Keratinocyte (primary cell): ENCODE measurements around the gene RASAL3. TPM values are rescaled to one million over a fixed set of nuclear protein-coding genes. Genes with fewer than 3 reads are reported as not detected.

Experiments
- DNase-seq: peaks from one replicate; pipeline ENCODE4 v3.0.0-alpha.2; 2011; ENCODE audit warnings: low read depth, missing footprints, low spot score
- FAIRE-seq: peaks from 2 replicates; lab custom pipeline; 2011; peaks lifted over from hg19 to GRCh38; lab: Jason Lieb, UNC
- H2AFZ ChIP-seq: 2 replicates; pipeline ENCODE4 v1.6.0; 2012; ENCODE audit warnings: low read length, control low read depth, inconsistent platforms; ENCODE audit not compliant: control insufficient read depth
- H3K27ac ChIP-seq: 2 replicates; pipeline ENCODE4 v1.5.1; 2011; ENCODE audit warnings: low read length; ENCODE audit not compliant: control insufficient read depth, insufficient read depth
- H3K27me3 ChIP-seq: 3 replicates; pipeline ENCODE4 v1.6.0; 2011; ENCODE audit warnings: low read length; ENCODE audit not compliant: control insufficient read depth, insufficient read depth; ENCODE audit errors: extremely low read depth
- H3K36me3 ChIP-seq, 2 experiments: 2 replicates in 1 of 2; 3 replicates in 1 of 2; pipeline ENCODE4 v1.5.1; 2011; ENCODE audit warnings: low read length in 2 of 2, mild to moderate bottlenecking in 1 of 2; ENCODE audit not compliant: control insufficient read depth in 2 of 2, insufficient read depth in 2 of 2; ENCODE audit errors: extremely low read depth in 1 of 2
- H3K4me1 ChIP-seq: 3 replicates; pipeline ENCODE4 v1.5.1; 2011; ENCODE audit warnings: low read length; ENCODE audit not compliant: control insufficient read depth, insufficient read depth; ENCODE audit errors: extremely low read depth
- H3K4me2 ChIP-seq: 3 replicates; pipeline ENCODE4 v1.6.0; 2011; ENCODE audit warnings: low read depth, low read length; ENCODE audit not compliant: control insufficient read depth, insufficient read depth; ENCODE audit errors: extremely low read depth
- H3K4me3 ChIP-seq, 3 experiments: fragments of 200-600 bp in 1 of 3; sonication (generic) in 1 of 3; 2 replicates in 2 of 3; 3 replicates in 1 of 3; pipeline ENCODE4 v1.5.1; 2011 to 2016; ENCODE audit warnings: low read length in 3 of 3, mild to moderate bottlenecking in 3 of 3, control low read depth in 2 of 3, inconsistent platforms in 1 of 3, low read depth in 1 of 3, mixed read lengths in 1 of 3, mixed run types in 1 of 3, moderate library complexity in 1 of 3; ENCODE audit not compliant: control insufficient read depth in 2 of 3, insufficient read depth in 2 of 3; ENCODE audit errors: extremely low read depth in 1 of 3
- H3K79me2 ChIP-seq: 2 replicates; pipeline ENCODE4 v1.6.0; 2012; ENCODE audit warnings: low read length; ENCODE audit not compliant: control insufficient read depth, insufficient read depth
- H3K9ac ChIP-seq: 3 replicates; pipeline ENCODE4 v1.6.0; 2011; ENCODE audit warnings: low read length; ENCODE audit not compliant: control insufficient read depth, insufficient read depth; ENCODE audit errors: extremely low read depth
- H3K9me1 ChIP-seq: 3 replicates; pipeline ENCODE4 v1.6.0; 2011; ENCODE audit warnings: low read length; ENCODE audit not compliant: control insufficient read depth, insufficient read depth; ENCODE audit errors: extremely low read depth
- H3K9me3 ChIP-seq: 2 replicates; pipeline ENCODE4 v1.5.1; 2012; ENCODE audit warnings: low read depth, low read length; ENCODE audit not compliant: control insufficient read depth
- H4K20me1 ChIP-seq: 3 replicates; pipeline ENCODE4 v1.6.0; 2011; ENCODE audit warnings: low read length; ENCODE audit not compliant: control insufficient read depth, insufficient read depth; ENCODE audit errors: extremely low read depth
- EZH2 ChIP-seq: IDR thresholded peaks from one replicate; pipeline ENCODE4 v1.6.1; 2012; ENCODE audit warnings: inconsistent platforms, mild to moderate bottlenecking, low read length, moderate library complexity
- dilution Hi-C: fragments of 300-500 bp; cut with MboI; formaldehyde crosslinking; loops from one replicate; pipeline ENCODE4 v1.7.0; 2020; ENCODE audit warnings: low sequenced_read_pairs; ENCODE audit not compliant: extremely low pct_ligation_motif_present
- polyA plus RNA-seq, 5 experiments: library from polyadenylated mRNA; depleted of rRNA in 3 of 5; stranded (reverse) in 3 of 5; stranded (forward) in 1 of 5; unstranded in 1 of 5; fragments of >200 nt; gene quantifications; 1 replicate in 1 of 5; 2 replicates in 3 of 5; 3 replicates in 1 of 5; pipeline versions ENCODE4 v1.2.1 to v1.2.3, GENCODE V29; 2011 to 2012; ENCODE audit warnings: missing spikeins in 2 of 5, low read depth in 1 of 5, low replicate concordance in 1 of 5
- TF ChIP-seq, protein P1 (sequence below), 3 experiments: IDR thresholded peaks in 1 of 3; conservative IDR thresholded peaks in 1 of 3; optimal IDR thresholded peaks in 1 of 3; 2 replicates in 2 of 3; 3 replicates in 1 of 3; pipeline versions ENCODE3 to v1.5.1; 2011; ENCODE audit warnings: low read length in 3 of 3, mild to moderate bottlenecking in 3 of 3, moderate library complexity in 2 of 3, control low read depth in 1 of 3, inconsistent platforms in 1 of 3; ENCODE audit not compliant: insufficient read depth in 2 of 3; ENCODE audit errors: extremely low read depth in 1 of 3

RASAL3 gene
- polyA plus RNA-seq, 1 donor (not counting 4 experiments of a cell fraction or from before 2014, with no cell fraction given): not detected

DNA sequence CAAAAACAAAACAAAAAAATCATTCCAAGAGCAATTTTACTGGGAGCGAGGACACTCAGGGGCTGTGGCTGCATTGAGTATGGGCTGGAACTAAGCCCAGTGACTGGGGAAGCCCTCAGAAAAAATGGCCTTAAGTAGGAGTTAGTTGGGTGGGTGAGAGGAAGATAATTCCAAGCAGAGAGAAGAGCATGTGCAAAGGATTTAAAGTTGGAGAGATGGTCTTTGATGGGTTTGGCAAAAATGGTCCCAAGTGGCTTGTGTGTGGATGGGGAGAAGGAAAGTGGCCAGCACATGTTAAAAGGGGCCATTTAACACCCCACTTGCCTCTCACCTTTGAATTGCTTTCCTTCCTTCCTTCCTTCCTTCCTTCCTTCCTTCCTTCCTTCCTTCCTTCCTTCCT, 37.3 kb upstream of the RASAL3 start:
- Histone ChIP-seq H3K27ac (no peak overlapping the region), H2AFZ (no peak overlapping the region), H3K79me2 (no peaks in the 10 kb centered on the region), H3K27me3 (peaks cover 3% of the 10 kb centered on the region), H3K9me3 (no peaks in the 10 kb centered on the region), H3K4me3 (no peak overlapping the region), H3K9ac (no peak overlapping the region), H3K36me3 (no peaks in the 10 kb centered on the region), H4K20me1 (no peaks in the 10 kb centered on the region), H3K4me2 (no peak overlapping the region), H3K9me1 (no peaks in the 10 kb centered on the region), H3K4me1 (no peaks in the 10 kb centered on the region)
- no peak for TF ChIP-seq EZH2
- TF ChIP-seq, protein P1, sequence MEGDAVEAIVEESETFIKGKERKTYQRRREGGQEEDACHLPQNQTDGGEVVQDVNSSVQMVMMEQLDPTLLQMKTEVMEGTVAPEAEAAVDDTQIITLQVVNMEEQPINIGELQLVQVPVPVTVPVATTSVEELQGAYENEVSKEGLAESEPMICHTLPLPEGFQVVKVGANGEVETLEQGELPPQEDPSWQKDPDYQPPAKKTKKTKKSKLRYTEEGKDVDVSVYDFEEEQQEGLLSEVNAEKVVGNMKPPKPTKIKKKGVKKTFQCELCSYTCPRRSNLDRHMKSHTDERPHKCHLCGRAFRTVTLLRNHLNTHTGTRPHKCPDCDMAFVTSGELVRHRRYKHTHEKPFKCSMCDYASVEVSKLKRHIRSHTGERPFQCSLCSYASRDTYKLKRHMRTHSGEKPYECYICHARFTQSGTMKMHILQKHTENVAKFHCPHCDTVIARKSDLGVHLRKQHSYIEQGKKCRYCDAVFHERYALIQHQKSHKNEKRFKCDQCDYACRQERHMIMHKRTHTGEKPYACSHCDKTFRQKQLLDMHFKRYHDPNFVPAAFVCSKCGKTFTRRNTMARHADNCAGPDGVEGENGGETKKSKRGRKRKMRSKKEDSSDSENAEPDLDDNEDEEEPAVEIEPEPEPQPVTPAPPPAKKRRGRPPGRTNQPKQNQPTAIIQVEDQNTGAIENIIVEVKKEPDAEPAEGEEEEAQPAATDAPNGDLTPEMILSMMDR (optimal IDR thresholded peaks at IDR 0.05 in 1 of 3, IDR thresholded peaks at IDR 0.05 in 1 of 3, conservative IDR thresholded peaks at IDR 0.05 in 1 of 3; ENCODE audit: extremely low read depth in 1 of 3, insufficient read depth in 2 of 3, low read length in 3 of 3): no peak
- DNase-seq (no peak), FAIRE-seq (no peak)
- dilution Hi-C loops: no loop called here

DNA sequence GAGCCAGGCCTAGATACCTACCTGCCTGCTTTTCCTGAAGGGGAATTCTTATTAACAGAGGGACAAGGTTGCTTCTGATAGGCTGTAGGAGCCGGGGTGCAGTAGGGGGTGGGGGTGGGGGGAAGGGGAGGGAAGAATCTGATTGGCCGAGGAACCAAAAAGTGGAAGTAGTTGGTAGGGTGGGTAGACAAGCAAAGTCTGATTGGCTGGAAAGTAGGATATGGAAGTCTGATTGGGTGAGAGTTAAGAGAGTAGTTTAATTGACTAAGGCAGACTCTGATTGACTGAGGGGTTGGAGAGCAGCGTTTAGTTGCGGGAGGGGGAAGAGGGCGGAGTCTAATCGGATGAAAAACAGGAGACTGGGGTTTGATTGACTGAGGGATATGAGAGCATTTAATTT, 34.6 kb upstream of the RASAL3 start:
- FAIRE-seq (no peak), DNase-seq (no peak)
- no peaks in the 10 kb centered on the region for H3K9me1 ChIP-seq
- no peaks in the 10 kb centered on the region for H4K20me1 ChIP-seq
- no peak overlapping the region for H3K9ac ChIP-seq
- TF ChIP-seq EZH2: no peak
- TF ChIP-seq, protein P1 (optimal IDR thresholded peaks at IDR 0.05 in 1 of 3, IDR thresholded peaks at IDR 0.05 in 1 of 3, conservative IDR thresholded peaks at IDR 0.05 in 1 of 3; ENCODE audit: extremely low read depth in 1 of 3, insufficient read depth in 2 of 3, low read length in 3 of 3): no peak
- no peak overlapping the region for H2AFZ ChIP-seq
- dilution Hi-C loops: no loop called here
- no peaks in the 10 kb centered on the region for H3K36me3 ChIP-seq
- H3K4me1 ChIP-seq: no peaks in the 10 kb centered on the region
- no peak overlapping the region for H3K4me2 ChIP-seq
- H3K27me3 ChIP-seq: peaks cover 3% of the 10 kb centered on the region
- no peaks in the 10 kb centered on the region for H3K9me3 ChIP-seq
- H3K4me3 ChIP-seq: no peak overlapping the region
- H3K27ac ChIP-seq: no peak overlapping the region
- H3K79me2 ChIP-seq: no peaks in the 10 kb centered on the region
